HPDE6-E6E7 (cell line): ENCODE results near the gene RUSC1.
"Not testable (repeated sequence)": the region's sequence is repeated elsewhere in the genome, so short reads cannot be mapped to it uniquely, and the experiment has no call there.

Experiments used
- DNase-seq: peaks from one replicate; pipeline ENCODE4 v3.0.0; 2011; ENCODE audit warnings: missing footprints; ENCODE audit errors: extremely low spot score

Gene RUSC1, protein sequence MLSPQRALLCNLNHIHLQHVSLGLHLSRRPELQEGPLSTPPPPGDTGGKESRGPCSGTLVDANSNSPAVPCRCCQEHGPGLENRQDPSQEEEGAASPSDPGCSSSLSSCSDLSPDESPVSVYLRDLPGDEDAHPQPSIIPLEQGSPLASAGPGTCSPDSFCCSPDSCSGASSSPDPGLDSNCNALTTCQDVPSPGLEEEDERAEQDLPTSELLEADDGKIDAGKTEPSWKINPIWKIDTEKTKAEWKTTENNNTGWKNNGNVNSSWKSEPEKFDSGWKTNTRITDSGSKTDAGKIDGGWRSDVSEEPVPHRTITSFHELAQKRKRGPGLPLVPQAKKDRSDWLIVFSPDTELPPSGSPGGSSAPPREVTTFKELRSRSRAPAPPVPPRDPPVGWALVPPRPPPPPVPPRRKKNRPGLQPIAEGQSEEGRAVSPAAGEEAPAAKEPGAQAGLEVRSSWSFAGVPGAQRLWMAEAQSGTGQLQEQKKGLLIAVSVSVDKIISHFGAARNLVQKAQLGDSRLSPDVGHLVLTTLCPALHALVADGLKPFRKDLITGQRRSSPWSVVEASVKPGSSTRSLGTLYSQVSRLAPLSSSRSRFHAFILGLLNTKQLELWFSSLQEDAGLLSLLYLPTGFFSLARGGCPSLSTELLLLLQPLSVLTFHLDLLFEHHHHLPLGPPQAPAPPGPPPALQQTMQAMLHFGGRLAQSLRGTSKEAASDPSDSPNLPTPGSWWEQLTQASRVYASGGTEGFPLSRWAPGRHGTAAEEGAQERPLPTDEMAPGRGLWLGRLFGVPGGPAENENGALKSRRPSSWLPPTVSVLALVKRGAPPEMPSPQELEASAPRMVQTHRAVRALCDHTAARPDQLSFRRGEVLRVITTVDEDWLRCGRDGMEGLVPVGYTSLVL

DNA sequence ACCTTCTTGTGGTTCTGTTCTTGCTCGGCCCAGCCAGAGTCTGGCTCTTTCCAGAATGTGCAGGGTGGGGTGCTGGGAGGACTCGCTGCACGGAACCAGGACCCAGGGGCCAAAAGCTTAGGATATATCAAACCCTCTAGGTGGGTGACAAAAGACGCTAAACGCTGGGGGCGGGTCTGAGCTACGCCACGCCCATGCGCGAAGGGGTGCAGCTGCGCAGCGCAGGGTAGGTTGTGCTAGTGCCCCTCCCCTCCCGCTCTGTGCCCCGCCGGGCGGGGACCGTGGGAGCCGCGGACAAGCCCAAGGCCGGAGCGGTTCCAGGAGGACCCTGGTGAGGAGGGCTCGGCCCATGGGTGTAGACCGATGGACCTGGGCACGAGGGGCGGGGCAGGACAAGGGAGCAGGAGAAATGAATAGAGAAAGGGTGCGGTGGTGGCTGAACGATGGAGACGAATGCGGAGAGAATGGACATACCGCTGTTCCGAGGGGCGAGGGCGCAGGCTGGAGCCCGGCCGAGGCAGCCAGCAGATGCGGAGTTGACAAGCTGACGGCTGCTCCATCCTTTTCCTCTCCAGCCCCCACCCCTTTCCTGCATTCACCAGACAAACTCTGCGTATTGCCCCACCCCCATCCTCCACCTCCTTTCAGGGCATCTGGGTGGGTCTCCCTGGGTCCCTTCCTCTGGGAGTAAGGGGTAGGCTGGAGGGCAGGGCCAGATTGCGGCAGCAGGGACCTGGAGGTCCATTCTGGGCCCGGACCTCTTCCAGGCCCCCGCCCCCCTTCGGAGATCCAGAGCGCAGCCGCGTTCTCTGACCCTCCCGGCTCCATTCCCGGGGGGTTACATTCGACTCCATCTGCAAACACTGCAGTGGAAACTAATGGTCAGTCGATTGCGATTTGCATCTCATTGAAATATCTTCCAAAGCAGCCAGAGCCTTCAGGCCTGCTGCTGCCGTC lies at the start of gene RUSC1:
Gene RUSC1, plus strand, starts transcription at position 234 of the 957 bp plus-strand sequence. CDS start 880 bp downstream, outside the sequence.
- DNase-seq = no peak

DNA sequence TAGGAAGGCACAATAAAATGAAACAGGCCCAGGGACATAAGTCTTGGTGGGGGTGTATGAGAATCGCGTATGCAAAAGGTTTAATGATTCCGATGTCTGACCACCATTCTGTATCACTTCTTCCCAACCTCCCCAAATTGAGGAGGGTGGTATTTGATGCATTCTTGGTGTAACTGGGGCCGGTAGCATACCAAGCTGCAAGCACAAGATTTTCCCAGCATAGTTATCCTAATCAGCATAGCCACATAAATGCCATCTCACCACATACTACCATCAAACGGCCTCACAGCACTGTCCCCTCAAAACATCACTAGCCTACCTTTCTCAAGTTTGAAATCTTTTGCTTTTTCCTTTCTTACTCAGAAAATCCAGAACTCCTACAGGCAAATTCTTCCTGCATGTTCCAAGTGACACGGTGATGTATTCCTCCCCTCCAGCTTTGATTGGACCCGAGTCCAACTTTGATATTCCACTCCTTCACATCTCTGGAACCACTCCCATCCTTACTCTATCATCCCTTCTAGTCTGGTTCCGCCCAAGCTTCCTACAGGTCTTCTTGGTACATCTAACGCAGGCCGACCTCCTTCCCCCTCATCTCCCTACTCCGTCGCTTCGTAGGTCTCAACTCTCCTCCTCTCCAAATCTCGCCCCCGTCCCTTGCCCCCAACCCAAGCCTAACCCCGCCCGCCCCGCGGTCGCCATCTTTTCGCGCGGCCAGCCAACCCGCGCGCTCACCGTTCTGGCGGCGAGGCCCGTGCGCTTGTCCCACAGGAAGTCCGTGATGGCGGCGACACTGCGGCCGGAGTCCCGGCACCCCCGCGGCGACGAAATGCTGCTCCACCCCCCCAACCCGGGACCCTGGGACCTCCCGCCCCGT lies 48.0 kb upstream of the RUSC1 start:
- DNase-seq = no peak

DNA sequence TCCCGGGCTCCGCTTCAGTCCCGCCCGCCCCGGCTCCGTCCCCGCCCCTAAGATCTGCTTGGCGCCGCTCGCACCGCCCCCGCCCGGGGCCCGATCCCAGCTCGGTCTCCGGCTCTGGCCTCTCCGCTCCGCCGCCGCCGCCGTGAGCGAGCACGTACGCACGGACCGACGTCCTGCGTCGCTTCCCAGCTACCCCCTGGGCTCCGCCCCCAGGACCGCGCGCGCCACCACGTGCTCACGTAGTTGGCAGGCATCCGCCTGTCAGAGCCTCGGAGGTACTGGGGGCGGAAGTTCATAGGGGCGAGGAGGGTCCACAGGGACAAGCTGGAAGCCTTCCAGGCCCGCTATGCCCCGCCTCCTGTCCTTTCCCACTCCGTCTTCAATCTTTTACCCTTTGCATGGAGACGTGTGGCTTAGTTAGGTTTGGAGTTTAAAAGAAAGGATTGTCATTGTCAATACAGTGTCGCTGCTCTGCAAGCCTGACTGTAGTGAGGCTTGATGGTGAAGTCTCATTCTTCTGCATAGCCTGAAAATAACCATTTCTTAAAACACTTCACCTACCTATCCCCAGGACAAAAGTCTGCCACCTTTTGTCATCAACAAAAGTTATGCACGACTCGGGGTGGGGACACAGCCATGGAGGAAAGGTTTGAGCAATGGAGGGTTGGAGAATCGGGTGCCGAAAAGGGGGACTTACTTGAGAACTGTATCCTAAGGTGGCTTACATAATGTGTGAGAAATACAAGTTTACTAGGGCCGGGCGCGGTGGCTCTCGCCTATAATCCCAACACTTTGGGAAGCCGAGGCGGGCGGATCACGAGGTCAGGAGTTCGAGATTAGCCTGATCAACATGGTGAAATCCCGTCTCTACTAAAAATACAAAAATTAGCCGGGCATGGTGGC lies 47.1 kb upstream of the RUSC1 start, which contains the start of gene CLK2:
Gene CLK2, minus strand, starts transcription at position 162 of the 903 bp plus-strand sequence. CDS start 2,527 bp downstream, outside the sequence.
- peak; percentile 94 for DNase-seq

DNA sequence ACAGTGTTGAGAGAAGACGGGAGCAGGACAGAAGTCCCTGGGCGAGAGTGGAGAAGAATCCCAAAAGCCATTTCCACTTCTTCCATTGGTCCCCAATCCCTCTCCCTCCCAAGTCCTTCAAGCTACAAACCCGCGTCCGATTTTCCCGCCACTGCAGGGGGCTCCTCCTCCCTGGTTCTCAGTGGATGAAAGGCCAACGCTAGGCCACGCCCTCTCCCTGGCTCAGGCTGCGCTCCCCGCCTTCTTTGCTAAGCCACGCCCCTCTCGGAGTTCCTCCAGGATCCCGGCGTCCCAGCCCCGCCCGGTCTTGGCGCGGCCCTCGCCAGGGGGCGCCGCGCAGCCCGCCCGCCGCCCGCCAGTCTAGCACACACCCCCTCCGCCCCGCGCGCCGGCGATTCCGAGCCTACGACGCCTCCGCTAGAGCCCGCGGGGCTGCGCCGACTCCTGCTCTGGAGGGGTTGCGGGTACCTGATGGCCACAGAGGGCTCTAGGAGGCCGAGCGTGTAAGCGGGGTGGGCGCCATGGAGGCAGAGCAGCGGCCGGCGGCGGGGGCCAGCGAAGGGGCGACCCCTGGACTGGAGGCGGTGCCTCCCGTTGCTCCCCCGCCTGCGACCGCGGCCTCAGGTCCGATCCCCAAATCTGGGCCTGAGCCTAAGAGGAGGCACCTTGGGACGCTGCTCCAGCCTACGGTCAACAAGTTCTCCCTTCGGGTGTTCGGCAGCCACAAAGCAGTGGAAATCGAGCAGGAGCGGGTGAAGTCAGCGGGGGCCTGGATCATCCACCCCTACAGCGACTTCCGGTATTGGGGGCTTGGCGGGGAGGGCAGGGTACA lies 43.4 kb upstream of the RUSC1 start, which contains the start of gene HCN3:
Gene HCN3, plus strand, starts transcription at position 394 of the 832 bp plus-strand sequence. Its CDS starts 128 bp downstream, at position 522.
- DNase-seq = peak; percentile 97

DNA sequence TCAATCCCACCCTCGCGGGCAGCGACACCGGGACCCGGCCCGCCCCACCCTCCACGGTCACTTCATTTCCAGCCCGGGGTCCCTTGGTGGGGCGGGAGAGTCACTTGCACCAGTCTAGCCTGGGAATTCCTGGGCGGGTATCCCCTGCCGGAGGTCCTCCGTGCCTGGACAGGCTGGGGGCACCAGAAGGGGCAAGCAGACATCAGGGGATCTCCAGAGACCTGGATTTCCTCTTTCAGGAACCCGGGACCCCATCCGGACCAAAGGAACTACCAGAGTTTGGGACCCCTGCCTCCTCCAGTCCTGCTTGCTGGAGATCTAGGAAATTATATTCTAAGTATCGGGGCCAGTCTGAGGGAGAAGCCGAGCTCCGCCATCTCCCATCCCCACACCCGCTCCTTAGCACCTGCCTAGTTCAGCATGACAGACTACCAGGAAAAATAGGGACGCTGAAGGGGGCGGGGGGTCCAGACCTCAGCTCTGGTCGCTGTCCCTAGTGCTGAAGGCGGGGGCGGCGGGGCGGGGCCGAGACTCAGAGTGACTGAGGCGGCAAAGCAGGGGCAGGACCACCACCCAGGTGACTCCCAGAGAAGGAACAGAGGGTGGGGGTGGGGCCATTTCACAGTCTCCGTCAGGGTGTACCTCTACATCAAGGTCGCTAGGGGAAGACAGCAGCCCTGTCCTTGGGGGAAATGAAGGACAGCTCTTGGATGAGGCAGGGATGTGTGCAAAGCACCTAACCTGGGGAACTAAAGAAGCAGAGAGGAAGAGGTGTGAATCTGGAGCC lies 42.6 kb upstream of the RUSC1 start:
- peak; percentile 58 for DNase-seq

DNA sequence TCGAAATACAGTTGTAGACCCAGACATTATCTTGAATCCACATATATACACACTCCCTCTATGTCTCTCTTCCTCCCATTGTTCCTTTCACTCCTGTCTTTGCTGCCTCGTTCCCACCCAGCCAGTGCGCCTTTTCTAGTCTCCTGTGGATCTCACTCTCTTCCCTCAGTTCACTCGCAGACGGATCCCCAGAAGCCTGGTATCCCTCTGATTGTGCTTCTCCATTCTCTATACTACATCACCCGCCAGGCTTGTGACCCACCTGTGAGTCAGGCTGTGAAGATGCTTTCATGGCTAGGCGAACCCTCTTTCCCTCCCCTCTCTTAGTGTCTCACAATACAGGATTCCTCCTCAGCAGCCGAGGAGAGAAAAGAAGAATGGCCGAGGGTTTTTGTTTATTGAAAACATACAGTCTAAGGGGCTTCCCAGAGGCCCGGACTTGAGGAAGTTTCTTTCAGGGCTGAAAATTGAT lies 42.0 kb upstream of the RUSC1 start:
- peak; percentile 32 for DNase-seq

DNA sequence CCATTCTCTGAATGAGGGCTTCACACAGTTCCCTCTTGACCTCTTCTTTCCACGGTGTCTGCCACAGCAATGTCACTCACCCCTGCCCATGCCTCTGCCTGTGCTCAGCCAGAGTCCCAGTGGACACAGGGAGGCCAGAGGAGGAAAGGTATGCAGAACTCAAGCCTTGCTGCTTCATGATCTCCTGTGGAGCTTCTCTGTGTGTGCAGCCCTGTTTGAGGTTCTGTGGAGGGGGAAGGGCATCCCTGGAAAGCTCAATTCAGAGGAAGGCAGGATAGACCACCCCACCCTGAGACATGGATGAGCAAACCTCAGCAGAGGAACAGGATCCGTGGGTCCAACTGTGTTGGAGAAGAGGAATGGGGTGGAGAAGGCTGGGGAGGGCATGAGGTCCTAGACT lies 41.4 kb upstream of the RUSC1 start:
- no peak for DNase-seq

DNA sequence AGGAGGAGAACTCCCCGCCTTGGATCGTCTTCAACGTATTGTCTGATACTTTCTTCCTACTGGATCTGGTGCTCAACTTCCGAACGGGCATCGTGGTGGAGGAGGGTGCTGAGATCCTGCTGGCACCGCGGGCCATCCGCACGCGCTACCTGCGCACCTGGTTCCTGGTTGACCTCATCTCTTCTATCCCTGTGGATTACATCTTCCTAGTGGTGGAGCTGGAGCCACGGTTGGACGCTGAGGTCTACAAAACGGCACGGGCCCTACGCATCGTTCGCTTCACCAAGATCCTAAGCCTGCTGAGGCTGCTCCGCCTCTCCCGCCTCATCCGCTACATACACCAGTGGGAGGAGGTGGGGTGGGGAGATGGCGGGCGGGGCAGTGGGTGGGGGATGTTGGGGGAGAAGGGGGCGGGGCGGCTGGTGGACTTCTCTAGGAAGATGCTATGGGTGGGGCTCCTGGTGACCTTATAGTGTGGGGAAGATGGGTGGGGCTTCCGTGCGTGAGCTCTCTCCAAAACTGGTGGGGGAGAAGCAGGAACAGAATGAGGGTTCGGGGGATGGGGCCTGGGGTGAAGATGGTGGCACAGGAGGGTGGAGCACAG lies 38.1 kb upstream of the RUSC1 start:
- DNase-seq = no peak

DNA sequence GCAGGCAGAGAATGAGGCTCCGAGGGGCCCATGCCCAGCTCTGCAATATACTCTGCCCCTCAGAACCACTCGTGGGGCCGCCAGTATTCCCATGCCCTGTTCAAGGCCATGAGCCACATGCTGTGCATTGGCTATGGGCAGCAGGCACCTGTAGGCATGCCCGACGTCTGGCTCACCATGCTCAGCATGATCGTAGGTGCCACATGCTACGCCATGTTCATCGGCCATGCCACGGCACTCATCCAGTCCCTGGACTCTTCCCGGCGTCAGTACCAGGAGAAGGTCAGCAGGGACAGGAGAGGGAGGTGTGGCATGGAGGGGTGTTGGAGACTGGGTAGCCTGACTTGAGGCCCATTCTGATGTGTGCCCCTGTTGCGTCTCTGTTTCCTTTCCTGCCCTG lies 36.2 kb upstream of the RUSC1 start:
- no peak for DNase-seq

DNA sequence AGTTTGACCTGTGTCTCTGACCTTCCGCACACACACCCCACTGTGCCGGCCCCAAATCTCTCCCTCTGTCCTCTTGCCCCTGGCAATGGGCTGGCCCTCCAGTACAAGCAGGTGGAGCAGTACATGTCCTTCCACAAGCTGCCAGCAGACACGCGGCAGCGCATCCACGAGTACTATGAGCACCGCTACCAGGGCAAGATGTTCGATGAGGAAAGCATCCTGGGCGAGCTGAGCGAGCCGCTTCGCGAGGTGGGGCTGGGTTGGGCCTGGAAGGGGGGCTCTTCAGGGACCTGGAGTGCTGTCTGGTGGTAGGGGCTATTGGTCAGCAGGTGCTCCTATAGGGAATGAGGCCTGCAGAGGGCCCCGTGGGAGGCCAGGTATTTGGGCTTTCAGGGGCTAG lies 35.6 kb upstream of the RUSC1 start:
- no peak for DNase-seq

DNA sequence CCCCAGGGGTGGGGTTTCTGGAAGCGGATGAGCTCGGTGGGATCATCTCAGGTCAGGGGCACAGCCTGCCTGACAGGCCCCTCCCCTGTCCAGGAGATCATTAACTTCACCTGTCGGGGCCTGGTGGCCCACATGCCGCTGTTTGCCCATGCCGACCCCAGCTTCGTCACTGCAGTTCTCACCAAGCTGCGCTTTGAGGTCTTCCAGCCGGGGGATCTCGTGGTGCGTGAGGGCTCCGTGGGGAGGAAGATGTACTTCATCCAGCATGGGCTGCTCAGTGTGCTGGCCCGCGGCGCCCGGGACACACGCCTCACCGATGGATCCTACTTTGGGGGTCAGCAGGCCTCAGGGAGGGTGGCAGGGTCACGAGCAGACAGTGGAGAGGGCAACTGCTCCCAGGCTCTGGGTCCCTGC lies 35.1 kb upstream of the RUSC1 start:
- no peak for DNase-seq

DNA sequence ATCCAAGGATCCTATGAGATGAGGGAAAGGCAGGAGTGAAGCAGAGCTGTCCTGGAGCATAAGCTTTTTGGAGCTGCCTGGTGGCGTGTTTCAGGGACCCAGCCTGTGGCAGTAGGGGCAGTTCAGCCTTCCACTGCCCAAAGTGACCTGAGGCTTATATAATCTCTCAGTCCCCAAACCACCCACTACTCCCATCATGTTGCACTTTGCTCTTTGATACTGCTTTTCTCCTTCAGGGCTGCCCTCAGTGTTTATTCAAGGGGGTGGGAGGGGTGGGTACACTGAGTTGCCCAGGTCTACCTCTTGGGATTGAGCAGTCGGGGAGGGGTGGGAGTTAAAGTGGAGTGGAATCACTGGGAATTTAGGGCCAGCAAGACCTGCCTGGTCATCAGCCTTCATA lies 34.1 kb upstream of the RUSC1 start:
- DNase-seq = no peak

DNA sequence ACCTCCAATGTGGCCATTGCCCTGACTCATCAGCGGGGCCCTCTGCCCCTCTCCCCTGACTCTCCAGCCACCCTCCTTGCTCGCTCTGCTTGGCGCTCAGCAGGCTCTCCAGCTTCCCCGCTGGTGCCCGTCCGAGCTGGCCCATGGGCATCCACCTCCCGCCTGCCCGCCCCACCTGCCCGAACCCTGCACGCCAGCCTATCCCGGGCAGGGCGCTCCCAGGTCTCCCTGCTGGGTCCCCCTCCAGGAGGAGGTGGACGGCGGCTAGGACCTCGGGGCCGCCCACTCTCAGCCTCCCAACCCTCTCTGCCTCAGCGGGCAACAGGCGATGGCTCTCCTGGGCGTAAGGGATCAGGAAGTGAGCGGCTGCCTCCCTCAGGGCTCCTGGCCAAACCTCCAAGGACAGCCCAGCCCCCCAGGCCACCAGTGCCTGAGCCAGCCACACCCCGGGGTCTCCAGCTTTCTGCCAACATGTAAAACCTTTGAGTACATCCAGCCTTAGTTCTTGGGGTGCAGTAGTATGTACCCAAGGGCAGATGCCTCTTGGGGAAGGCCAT lies 32.6 kb upstream of the RUSC1 start:
- DNase-seq = no peak

DNA sequence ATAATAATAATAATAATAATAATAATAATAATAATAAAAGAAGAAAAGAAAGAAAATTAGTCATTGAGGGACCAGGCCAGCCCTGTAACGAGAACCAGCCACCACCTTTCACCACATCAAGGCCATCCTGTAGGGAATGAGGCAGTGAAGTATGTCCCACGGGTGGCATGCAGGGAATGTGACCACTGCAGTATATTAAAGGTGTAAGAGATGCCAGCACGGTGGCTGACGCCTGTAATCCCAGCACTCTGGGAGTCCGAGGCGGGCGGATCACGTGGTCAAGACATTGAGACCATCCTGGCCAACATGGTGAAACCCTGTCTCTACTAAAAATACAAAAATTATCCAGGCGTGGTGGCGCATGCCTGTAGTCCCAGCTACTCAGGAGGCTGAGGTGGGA lies 29.7 kb upstream of the RUSC1 start:
- DNase-seq = not testable (repeated sequence)

DNA sequence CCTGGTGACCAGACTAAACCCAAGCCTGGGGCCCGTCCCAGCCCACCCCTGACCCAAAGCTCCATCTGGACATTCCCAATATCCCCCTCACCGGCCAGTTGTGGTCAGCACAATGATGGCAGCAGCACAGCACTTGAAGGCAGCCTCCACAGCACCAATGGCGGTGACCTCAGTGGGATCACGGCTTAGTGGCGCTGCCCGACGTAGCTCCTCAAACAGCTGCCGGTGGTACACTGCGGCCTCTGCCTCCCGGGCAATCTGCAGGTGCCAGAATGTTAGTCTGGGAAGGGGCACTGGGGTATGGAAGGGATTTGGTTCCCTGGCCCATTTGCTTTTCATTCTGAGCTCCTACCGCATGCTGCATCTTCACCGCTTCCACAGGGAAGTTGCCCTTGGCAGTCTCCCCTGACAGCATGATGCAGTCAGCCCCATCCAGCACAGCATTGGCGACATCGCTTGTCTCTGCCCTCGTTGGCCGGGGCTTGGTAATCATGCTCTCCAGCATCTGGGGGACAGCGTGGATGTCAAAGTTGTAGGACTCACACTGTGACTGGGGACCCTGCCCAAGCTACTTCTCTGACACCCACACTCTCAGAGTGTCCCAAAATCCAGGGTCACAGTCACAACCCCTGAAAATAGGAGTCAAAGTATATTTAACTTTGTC lies 27.5 kb upstream of the RUSC1 start:
- DNase-seq = no peak
